Heart left ventricle (tissue), 16 donors: ENCODE results near the gene R3HDM2. TPM values are rescaled to one million over a fixed set of nuclear protein-coding genes. Genes with fewer than 3 reads are reported as not detected.

Experiments
- ATAC-seq, 4 donors: fragments of 200-7000 bp; cut with Tn5 transposase; one replicate each; pipeline ENCODE4 v1.9.1; 2020 to 2022; ENCODE audit warnings: moderate library complexity in 4 of 4, mild to moderate bottlenecking in 3 of 4, moderate number of reproducible peaks in 1 of 4
- DNase-seq, 5 donors: peaks; one replicate each; pipeline ENCODE4 v3.0.0-alpha.2; 2020
- H3K27ac ChIP-seq, 12 donors: fragments of 200-600 bp; sonication (generic) in 4 of 12; one replicate each; pipeline versions ENCODE4 v1.5.0 to v1.8.0; 2016 to 2022; ENCODE audit warnings: mild to moderate bottlenecking in 2 of 12
- H3K27me3 ChIP-seq, 9 donors: fragments of 200-600 bp; sonication (generic) in 2 of 9; one replicate each; pipeline versions ENCODE4 v1.5.1 to v1.8.0; 2016 to 2022; ENCODE audit warnings: mild to moderate bottlenecking in 3 of 9
- H3K36me3 ChIP-seq, 9 donors: fragments of 200-600 bp; sonication (generic) in 2 of 9; one replicate each; pipeline versions ENCODE4 v1.5.0 to v1.8.0; 2018 to 2022; ENCODE audit warnings: mild to moderate bottlenecking in 2 of 9
- H3K4me1 ChIP-seq, 12 donors: fragments of 200-600 bp; sonication (generic) in 4 of 12; one replicate each; pipeline versions ENCODE4 v1.5.0 to v1.8.0; 2016 to 2022; ENCODE audit warnings: mild to moderate bottlenecking in 3 of 12
- H3K4me3 ChIP-seq, 12 donors: fragments of 200-600 bp; sonication (generic) in 4 of 12; one replicate each; pipeline versions ENCODE4 v1.5.0 to v1.8.0; 2017 to 2022; ENCODE audit warnings: mild to moderate bottlenecking in 9 of 12, moderate library complexity in 4 of 12
- H3K9me3 ChIP-seq, 12 donors: fragments of 200-600 bp; sonication (generic) in 4 of 12; one replicate each; pipeline versions ENCODE4 v1.5.0 to v1.8.0; 2016 to 2022; ENCODE audit warnings: mild to moderate bottlenecking in 1 of 12
- CTCF ChIP-seq, 12 donors: fragments of 200-600 bp; sonication (generic) in 4 of 12; IDR thresholded peaks; one replicate each; pipeline versions ENCODE4 v1.5.0 to v1.8.0; 2018 to 2022; ENCODE audit warnings: antibody characterized with exemption in 12 of 12, mild to moderate bottlenecking in 5 of 12
- POLR2A ChIP-seq, 2 donors: fragments of 450-650 bp; IDR thresholded peaks; one replicate each; pipeline ENCODE4 v1.6.1; 2017; ENCODE audit warnings: antibody characterized with exemption in 2 of 2, mild to moderate bottlenecking in 2 of 2, moderate library complexity in 2 of 2
- WGBS, 4 donors: extraction: QIAGEN DNeasy Blood & Tissue Kit in 2 of 4; methylation state at CpG; one replicate each; pipeline versions ENCODE4 v1.1.5 to v1.1.7; 2013 to 2018; 5-methylcytosine and 5-hydroxymethylcytosine counted together
- intact Hi-C, 10 donors: fragments of 100-400 bp; cut with DNase I; formaldehyde crosslinking; loops; one replicate each; pipeline versions ENCODE4 v1.11.1 to v1.14.2; 2022
- polyA plus RNA-seq, 2 donors: library from polyadenylated mRNA; stranded (reverse); fragments of 200-250 nt; gene quantifications; one replicate each; pipeline ENCODE4 v1.2.3, GENCODE V29; 2013
- total RNA-seq, 9 donors: library from RNA; depleted of rRNA in 2 of 9; stranded (reverse); fragments of >200 nt in 2 of 9; fragmentation: NEBNext Ultra II Directional in 3 of 9; extraction: Animal tissue kit (Norgen Biotek cat#: 25700) in 3 of 9; gene quantifications; one replicate each; pipeline versions ENCODE4 v1.1.0 to v1.2.4, GENCODE V29; 2016 to 2023
- donor health status: ischemic (EF 13 %, LVEDD 7.1; RV severe dilation, severe dysfunction).
- donor health status: healthy with polysubstance abuse.
- donor health status: DM: no; HTN: yes; CAD: no.
- donor health status: DM: no; HTN: no; CAD: no.
- donor health status: ischemic (EF 25% LVEDD 6.9; RV normal size, moderate dysfunction).
- donor health status: ischemic (EF 25% LVEDD 5.7; RV mildly dilated, moderate dysfunction).
- donor health status: healthy.
- donor health status: DM: yes; HTN: yes; CAD: no.
- donor health status: ischemic (EF 35%, LVEDD 5.7; RV mildly dilated, moderate dysfunction).
- donor health status: nonischemic (EF 11% LVEDD 7.7; RV severe dilation, severe dysfunction).
- donor health status: DM: yes; HTN: yes; CAD: no.
- donor health status: PGD.
- donor health status: ischemic (EF 29% LVEDD 5.4; RV normal size, mild dysfunction).
- donor health status: nonischemic (EF 23%, LVEDD 6.1; RV moderate dilation, normal function).

Gene R3HDM2
- total and polyA plus RNA-seq, 11 donors = 12.7 to 102 (median 59.8) TPM

DNA sequence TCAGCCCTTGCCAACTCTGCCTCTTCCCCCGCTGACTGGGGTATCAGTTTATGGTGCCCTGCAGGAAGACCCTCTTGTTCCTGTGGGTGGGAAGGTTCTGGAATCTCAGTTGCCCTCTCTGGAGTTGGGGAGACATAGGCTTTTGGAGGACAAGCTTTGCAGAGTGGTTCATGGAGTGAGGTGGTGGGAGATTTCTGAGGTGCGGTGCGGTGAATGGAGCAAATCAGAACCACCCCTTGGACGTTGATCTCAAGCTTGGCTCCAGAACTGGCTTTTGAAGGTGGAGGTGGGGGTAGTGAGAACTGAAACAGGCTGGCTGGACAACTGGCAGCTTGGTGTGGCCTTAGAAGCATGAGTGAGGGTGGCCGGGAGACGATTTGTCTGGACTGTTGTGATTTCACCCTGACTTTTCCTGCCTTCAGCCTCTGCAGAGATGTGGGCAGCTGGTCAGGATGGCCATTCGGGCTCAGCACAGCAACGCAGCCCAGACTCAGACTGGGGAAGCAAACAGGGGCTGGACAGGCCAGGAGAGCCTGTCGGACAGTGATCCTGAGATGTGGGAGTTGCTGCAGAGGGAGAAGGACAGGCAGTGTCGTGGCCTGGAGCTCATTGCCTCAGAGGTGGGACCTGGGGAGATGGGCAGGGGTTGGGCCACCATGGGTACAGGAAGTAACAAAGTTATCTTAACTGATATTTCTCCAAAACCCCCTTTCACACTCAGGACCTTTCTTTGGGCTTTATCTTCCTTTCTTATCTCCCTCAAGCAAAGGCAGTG is 200.3 kb downstream of the R3HDM2 start:
- intact Hi-C loops = loop anchor here in 1 of 10 donors (2.0 kb wide), 1 partner anchor 16 kb away; no protein-coding TSS in a partner anchor
- Histone ChIP-seq H3K27me3 (peaks cover 5 to 23% (median 17%) of the 10 kb centered on the region in 9 donors), H3K27ac (peak overlapping the region in 10 of 12 donors; percentile 25 to 89 (median 76)), H3K9me3 (no peaks in the 10 kb centered on the region), H3K36me3 (peaks cover 0 to 40% (median 29%) of the 10 kb centered on the region in 9 donors), H3K4me1 (peaks cover 0 to 71% (median 21%) of the 10 kb centered on the region in 12 donors), H3K4me3 (peak overlapping the region in 11 of 12 donors; percentile 57 to 82 (median 66))
- WGBS, 4 donors = 58 to 70% (median 63%) methylated on average over 10 of the region's 10 CpGs
- TF ChIP-seq POLR2A (IDR thresholded peaks at IDR 0.05) = no peak
- TF ChIP-seq CTCF (IDR thresholded peaks at IDR 0.05) = no peak
- no peak for ATAC-seq
- DNase-seq = peak in 1 of 5 donors; percentile 46

- H3K27me3 ChIP-seq = peaks cover 10 to 28% (median 25%) of the 10 kb centered on the region in 9 donors
- peak within 1 kb of the TSS; percentile 43 to 82 (median 64) for H3K4me3 ChIP-seq
- peaks cover 0 to 72% (median 21%) of the 10 kb centered on the region in 12 donors for H3K4me1 ChIP-seq
- TF ChIP-seq POLR2A (IDR thresholded peaks at IDR 0.05) (peak in 1 of 2 donors; percentile 29), CTCF (IDR thresholded peaks at IDR 0.05) (peak in 1 of 12 donors; percentile 5)
- DNase-seq = peak; percentile 94 to 97 (median 97)
- 0 to 1% (median 0%) methylated on average over 23 to 42 of the region's 42 CpGs for WGBS, 4 donors
- intact Hi-C loops = loop anchor here in 1 of 10 donors (2.0 kb wide), 1 partner anchor 15 kb away; no protein-coding TSS in a partner anchor
- H3K9me3 ChIP-seq = no peaks in the 10 kb centered on the region
- peak; percentile 68 to 90 (median 70) for ATAC-seq
- peaks cover 0 to 40% (median 29%) of the 10 kb centered on the region in 9 donors for H3K36me3 ChIP-seq
- peak within 1 kb of the TSS in 11 of 12 donors; percentile 25 to 89 (median 74) for H3K27ac ChIP-seq
These were observed 201.0 kb downstream of the R3HDM2 start, which contains the start of gene SHMT2 for GRCh38 chr12:57229634-57230380. Gene SHMT2 (plus strand): TSS chr12:57229711. CDS start chr12:57229779, 68 bp downstream.

GRCh38 chr12:57229046-57229633 is 201.7 kb downstream of the R3HDM2 start:
- H3K27me3 ChIP-seq = peaks cover 15 to 35% (median 32%) of the 10 kb centered on the region in 9 donors
- H3K27ac ChIP-seq = peak overlapping the region in 10 of 12 donors; percentile 62 to 89 (median 76)
- H3K4me1 ChIP-seq = peaks cover 0 to 68% (median 21%) of the 10 kb centered on the region in 12 donors
- TF ChIP-seq POLR2A (IDR thresholded peaks at IDR 0.05) = no peak
- TF ChIP-seq CTCF (IDR thresholded peaks at IDR 0.05) = peak in 2 of 12 donors; percentile 26 to 28
- peaks cover 0 to 34% (median 25%) of the 10 kb centered on the region in 9 donors for H3K36me3 ChIP-seq
- H3K9me3 ChIP-seq = no peaks in the 10 kb centered on the region
- ATAC-seq (no peak), DNase-seq (no peak)
- intact Hi-C loops = no loop called here
- H3K4me3 ChIP-seq = peak overlapping the region in 11 of 12 donors; percentile 57 to 82 (median 66)
- WGBS, 4 donors = 10 to 18% (median 12%) methylated on average over 9 of the region's 9 CpGs
